ENCODE measurements around the gene PAQR4.

The PAQR4 gene

GRCh38 chr16:3013998-3014690 is 45.0 kb downstream of the PAQR4 start:
- CTCF ChIA-PET, result interaction anchor here (0.7 to 1.0 kb wide), 2 partner anchors 10 to 351 kb away, joined by 3 to 6 read pairs; no protein-coding TSS in a partner anchor
- no peak for TF ChIP-seq CTCF (conservative IDR thresholded peaks at IDR 0.05; ENCODE audit: low read depth)
- POLR2A ChIA-PET (ENCODE audit: low non-redundant PET), result no interaction called here
- H3K27ac ChIP-seq, result no peak overlapping the region
- DNase-seq (ENCODE audit: low spot score), result no peak

GRCh38 chr16:3014971-3015370 is 45.8 kb downstream of the PAQR4 start:
- ChIA-PET CTCF (interaction anchor here (0.6 kb wide), 1 partner anchor 42 kb away, joined by 4 read pairs; no protein-coding TSS in a partner anchor), POLR2A (ENCODE audit: low non-redundant PET) (no interaction called here)
- DNase-seq (ENCODE audit: low spot score), result no peak
- H3K27ac ChIP-seq, result no peak overlapping the region
- no peak for TF ChIP-seq CTCF (conservative IDR thresholded peaks at IDR 0.05; ENCODE audit: low read depth)

GRCh38 chr16:3015865-3016521 is 46.8 kb downstream of the PAQR4 start:
- no peak overlapping the region; the same call in 1 of the 2 replicates for H3K27ac ChIP-seq
- DNase-seq (ENCODE audit: low spot score), result no peak
- POLR2A ChIA-PET (ENCODE audit: low non-redundant PET), result no interaction called here
- no peak for TF ChIP-seq CTCF (conservative IDR thresholded peaks at IDR 0.05; ENCODE audit: low read depth)
- CTCF ChIA-PET, result no interaction called here

GRCh38 chr16:3017344-3017743 is 48.2 kb downstream of the PAQR4 start:
- CTCF ChIA-PET, result no interaction called here
- TF ChIP-seq CTCF (conservative IDR thresholded peaks at IDR 0.05; ENCODE audit: low read depth), result no peak
- POLR2A ChIA-PET (ENCODE audit: low non-redundant PET), result no interaction called here
- H3K27ac ChIP-seq, result no peak overlapping the region
- DNase-seq (ENCODE audit: low spot score), result no peak

GRCh38 chr16:3017794-3018506 is 48.8 kb downstream of the PAQR4 start, which contains the start of gene CLDN6:
TSS of gene CLDN6 (minus strand) at chr16:3018183. CDS start at chr16:3016021, 2,162 bp downstream.
- no peak within 1 kb of the TSS for H3K27ac ChIP-seq
- ChIA-PET POLR2A (ENCODE audit: low non-redundant PET) (no interaction called here), CTCF (no interaction called here)
- DNase-seq (ENCODE audit: low spot score), result no peak
- no peak for TF ChIP-seq CTCF (conservative IDR thresholded peaks at IDR 0.05; ENCODE audit: low read depth)

- H3K27ac ChIP-seq, result peak overlapping the region; percentile 99
- no peak for TF ChIP-seq CTCF (conservative IDR thresholded peaks at IDR 0.05; ENCODE audit: low read depth)
- ChIA-PET CTCF (interaction anchor here (0.6 to 2.6 kb wide), 4 partner anchors 11 to 49 kb away, joined by 3 to 13 read pairs (median 8); no protein-coding TSS in a partner anchor), POLR2A (ENCODE audit: low non-redundant PET) (interaction anchor here (1.2 to 5.0 kb wide), 3 partner anchors 9 to 21 kb away, joined by 3 to 49 read pairs (median 48); no protein-coding TSS in a partner anchor)
- no peak for DNase-seq (ENCODE audit: low spot score)
Measured at GRCh38 chr16:3019594-3020246, 50.6 kb downstream of the PAQR4 start.

Data from RWPE1 (cell line).